Activated CD8-positive, alpha-beta memory T cell treated with anti-CD3 and anti-CD28 coated beads, Interleukin-2, amount 50 U/mL, for 24 hours (primary cell): Measurements from ENCODE around the gene OR6Y1.

Source experiments
- DNase-seq: peaks from one replicate; pipeline ENCODE4 v3.0.0-alpha.2; 2020; ENCODE audit errors: extremely low read depth

Gene OR6Y1

DNA sequence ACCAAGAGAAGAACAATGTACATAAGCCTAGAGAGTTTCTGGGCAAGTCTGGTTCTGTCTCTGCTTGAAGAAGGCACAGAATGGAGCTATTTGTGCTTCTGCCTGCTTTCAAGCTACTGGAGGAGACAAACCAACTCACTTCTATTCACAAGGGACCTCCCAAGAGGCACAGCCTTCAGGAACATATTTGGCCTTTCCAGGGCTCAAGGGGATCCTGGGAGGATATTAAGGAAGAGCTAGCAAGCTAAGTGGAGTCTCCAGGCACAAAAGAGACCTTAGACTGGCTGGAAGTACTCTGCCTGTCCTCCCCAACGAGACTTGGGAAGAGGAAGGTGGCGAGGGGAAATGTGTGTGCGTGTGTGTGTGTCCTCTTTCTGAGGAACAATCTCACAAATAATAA, at the start of gene OR6Y1:
TSS of gene OR6Y1 (minus strand) at position 54 of the 400 bp plus-strand sequence. CDS start 6,300 bp downstream, outside the sequence.
- no peak for DNase-seq

DNA sequence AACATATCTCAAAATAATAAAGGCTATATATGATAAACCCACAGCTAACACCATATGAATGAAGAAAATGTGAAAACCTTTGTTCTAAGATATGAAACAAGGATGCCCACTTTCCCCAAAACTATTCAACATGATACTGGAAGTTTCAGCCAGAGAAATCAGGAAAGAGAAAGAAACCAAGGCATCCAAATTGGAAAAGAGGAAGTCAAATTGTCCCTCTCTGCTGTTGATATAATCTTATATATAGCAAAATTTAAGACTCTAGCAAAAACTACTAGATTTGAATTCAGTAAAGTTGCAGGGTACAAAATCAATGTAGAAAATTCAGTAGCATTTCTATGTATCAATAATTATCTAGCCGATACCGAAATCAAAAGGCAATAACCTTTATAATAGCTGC, 46.5 kb upstream of the OR6Y1 start:
- no peak for DNase-seq

DNA sequence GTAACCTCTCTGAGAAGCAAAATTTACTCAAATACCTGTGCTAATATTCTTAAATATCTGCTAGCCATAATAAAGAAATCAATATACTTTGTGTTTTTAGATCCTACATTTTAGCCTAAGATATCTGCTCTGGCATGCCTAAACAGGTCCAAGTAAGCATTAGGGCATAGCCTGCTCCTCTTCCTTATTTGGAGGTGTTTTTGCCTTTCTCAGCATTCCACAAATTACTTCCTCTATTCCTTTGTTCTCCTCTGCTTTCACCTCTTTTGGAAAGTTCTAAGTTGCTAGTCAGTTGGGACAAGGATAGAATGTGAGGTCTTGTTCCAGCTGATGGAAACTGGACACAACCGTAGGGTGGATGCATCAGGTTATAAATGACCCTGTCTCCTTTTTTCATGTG, 32.7 kb upstream of the OR6Y1 start:
- no peak for DNase-seq

GRCh38 chr1:158583962-158584361, 29.8 kb upstream of the OR6Y1 start:
- no peak for DNase-seq

DNA sequence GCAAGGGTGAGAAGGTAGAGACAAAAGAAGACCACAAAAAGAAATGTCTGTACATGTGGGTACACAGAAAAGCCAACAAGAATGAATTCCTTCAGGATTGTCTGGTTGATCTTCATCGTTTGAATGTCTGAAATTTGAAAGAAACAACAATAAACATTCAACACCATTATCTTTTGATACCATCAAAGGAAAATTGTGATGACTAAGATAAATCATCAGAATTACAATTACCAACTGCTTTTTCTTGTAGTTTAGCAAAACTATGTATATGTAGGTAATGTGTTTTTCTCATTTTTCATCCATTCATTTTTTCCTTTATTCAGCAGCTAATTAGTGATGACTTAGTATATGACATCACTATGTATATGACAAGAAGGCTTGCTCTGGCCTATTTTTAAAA, 25.5 kb upstream of the OR6Y1 start, which contains the start of gene OR10X1:
TSS of gene OR10X1 (minus strand) at position 167 of the 400 bp plus-strand sequence. CDS start at position 167, 0 bp downstream.
- DNase-seq, result no peak

- no peak for DNase-seq
Observed at GRCh38 chr1:158577561-158577960, 23.4 kb upstream of the OR6Y1 start.

GRCh38 chr1:158572226-158572625, 18.0 kb upstream of the OR6Y1 start:
- DNase-seq, result no peak

DNA sequence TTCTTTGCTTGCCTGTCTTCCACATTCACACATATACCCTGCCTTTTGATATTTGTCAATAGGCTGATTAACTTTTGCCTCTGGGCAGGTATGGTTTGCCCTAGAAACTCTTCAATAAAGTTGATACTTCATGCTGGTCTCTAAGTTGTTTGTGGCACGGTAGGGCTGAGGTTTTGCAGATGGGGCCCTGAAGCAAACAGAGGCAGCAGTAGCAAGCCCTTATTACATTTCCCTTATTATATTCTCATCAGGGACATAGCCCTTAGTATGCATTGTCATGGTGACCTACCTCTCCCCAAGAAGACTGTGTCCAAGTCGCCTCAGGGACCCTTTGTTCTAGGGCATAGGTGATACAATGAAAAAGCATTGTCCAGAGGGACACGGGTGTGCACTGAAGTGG, 16.3 kb upstream of the OR6Y1 start, which contains the start of gene OR6P1:
TSS of gene OR6P1 (minus strand) at position 101 of the 400 bp plus-strand sequence. CDS start 6,976 bp downstream, outside the sequence.
- DNase-seq, result no peak

DNA sequence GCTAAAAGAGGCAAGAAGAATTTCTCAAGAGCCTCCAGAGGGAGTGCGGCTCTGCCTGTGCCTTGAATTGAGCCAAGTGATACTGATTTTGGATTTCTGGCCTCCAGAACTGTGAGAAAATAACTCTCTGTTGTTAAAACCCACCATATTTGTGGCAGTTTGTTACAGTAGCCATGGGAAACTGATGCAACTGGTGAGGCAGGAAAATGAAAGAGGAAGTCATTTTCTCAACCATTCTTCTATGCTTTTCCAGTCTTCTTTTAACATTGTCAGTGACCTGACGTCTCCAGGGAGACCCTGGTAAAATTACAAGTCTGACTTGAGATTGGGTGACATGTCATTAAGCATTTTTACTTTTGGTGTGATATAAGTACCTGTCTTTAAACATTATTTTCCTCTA, 10.4 kb upstream of the OR6Y1 start:
- DNase-seq, result no peak

DNA sequence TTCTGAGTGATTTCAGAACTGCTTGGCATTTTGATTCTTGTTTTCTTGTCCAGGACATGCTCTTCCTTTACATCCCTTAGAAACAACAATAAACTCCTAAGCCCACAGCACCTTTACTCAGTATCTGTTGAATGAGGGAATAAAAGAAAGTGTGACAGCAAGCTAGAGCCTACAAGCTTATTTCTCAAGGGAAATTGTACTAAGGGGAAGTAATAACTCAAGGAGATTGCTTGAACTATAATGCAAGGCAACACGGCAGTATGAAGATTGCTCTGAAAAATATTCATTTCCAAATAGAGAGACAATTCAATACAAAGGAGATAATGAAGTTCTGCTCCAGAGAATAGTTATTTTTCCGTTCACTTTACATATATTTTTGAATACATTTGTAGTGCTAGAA, 9.6 kb upstream of the OR6Y1 start:
- DNase-seq, result no peak

DNA sequence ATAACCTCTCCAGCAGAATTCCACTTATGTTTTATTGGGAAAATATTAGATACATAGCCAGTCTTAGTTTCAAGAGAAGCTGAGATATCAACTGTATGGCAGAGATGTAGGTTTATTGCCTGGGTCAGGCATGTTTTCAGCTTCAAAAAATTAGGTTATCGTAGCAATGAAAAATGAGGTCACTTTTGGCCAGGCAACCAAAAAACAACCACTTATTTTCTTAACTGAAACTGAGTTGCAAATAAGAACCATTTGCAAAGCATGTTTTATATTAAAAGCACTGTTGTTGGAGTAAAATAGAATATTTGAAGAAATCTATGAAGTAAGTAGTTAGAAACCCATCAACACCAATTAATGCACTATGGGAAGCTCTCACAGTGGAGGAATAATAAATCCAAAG, 5.5 kb upstream of the OR6Y1 start:
- no peak for DNase-seq

DNA sequence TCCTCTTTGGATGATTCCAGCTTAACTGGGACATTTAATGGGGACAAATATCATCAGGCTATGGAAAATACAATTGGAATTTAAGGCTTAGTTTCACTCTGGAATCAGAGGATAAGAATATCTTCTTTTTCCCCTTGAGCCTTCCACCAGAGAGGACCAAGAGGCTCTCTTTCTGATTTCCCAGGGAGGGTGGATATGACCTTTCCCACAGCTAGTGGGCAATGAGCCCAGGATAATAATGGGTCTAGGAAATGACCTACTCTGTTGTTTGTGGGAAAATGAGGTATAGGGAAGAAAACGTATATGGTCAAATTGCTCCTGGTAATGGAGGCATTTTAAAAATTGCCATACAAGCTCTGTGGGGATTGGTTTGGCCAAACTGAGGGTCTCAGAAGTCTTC, 1.9 kb downstream of the OR6Y1 start:
- no peak for DNase-seq

DNA sequence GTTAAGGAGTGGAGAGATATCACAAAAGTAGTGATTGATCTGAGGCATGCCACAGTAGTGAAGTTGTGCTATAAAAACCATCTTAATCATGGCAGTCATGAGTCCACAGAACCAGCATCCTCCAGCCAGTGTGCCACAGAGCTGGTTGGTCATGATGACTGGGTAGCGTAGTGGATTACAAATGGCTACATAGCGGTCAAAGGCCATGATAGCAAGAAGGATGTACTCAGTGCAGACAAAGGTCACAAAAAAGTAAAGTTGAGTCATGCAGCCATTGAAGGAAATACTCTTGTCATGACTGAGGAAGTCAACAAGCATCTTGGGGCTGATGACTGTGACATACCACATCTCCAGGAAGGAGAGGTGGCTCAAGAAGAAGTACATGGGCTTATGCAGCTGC, 6.7 kb downstream of the OR6Y1 start:
- DNase-seq, result no peak

DNA sequence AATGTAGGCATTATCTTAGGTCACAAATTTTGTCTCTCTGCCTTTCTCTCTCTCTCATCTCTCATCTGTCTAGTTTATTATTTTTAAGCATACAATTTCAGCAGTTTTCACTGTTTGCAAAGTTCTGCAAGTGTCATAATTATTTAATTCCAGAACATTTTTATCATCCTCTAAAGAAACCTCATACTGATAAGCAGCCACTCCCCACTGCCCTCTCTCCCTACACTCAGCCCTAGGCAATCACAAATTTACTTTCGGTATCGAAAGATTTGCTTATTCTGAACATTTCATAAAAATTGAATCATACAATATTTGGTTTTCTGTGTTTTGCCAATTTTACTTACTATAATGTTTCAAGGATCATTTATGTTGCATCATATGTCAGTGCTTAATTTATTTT, 16.6 kb downstream of the OR6Y1 start:
- no peak for DNase-seq

GRCh38 chr1:158534496-158534895, 19.7 kb downstream of the OR6Y1 start:
- no peak for DNase-seq

GRCh38 chr1:158527190-158527815, 26.9 kb downstream of the OR6Y1 start:
- no peak for DNase-seq

GRCh38 chr1:158521666-158522058, 32.5 kb downstream of the OR6Y1 start:
- DNase-seq, result no peak

GRCh38 chr1:158520955-158521665, 33.1 kb downstream of the OR6Y1 start:
- no peak for DNase-seq

- DNase-seq, result no peak
Observed at GRCh38 chr1:158520021-158520420, 34.2 kb downstream of the OR6Y1 start.

DNA sequence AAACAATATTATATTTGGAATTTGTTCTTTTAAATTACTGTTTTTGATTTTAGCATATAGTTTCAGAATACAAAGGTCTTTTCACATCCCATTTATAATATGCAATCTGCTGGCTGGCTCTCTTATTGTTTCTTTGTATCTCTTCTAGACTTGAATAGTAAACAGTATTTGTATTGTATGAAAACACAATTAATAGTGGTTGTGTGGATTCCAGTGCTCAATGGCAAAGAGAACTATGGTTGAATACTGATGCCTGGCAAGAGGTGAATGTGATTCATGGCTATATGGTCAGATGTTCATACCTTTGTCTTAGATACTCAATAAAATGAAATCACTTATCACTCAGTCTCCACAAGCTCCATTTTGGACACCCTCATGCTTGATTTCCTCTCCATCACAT, 37.2 kb downstream of the OR6Y1 start:
- no peak for DNase-seq

DNA sequence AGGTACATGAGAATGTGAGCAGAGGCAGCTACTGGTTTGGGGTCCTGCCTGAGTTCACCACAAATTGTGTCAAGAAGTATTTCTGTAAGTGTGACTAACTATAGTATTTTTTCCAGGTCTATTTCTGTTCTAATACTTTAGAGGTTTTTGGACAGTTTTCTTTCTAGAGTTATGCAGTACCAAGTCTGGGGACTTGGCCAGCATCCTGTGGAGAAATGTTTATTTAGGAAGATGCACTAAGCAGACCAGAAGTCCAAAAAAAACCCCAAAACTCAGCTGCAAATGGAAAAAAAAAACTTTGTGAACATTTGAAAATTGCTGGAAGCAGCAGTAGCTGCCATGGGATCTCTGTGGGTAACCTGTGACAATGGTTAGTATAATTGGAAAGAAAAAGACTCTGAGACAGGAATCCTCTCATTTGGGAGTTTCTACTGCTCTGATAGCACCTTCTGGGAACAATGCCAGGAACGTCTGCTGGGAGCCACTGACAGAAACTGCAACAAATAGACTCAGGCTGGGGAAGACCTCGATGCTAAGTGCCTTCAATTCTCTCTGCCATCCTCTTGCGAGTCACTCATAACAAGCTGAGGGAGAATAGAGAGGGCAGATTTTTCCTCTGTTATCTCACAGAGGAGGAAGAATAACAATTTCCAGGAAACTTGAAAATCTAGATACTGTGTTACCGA, 44.6 kb downstream of the OR6Y1 start:
- DNase-seq, result no peak

- DNase-seq, result no peak
Observed at GRCh38 chr1:158507511-158507910, 46.7 kb downstream of the OR6Y1 start.
